Activated T-cell treated with anti-CD3 and anti-CD28 coated beads, Interleukin-2, amount 50 U/mL, for 72 hours (primary cell): Measurements from ENCODE around the gene LEFTY1. TPM values are rescaled to one million over a fixed set of nuclear protein-coding genes. Genes with fewer than 3 reads are reported as not detected.
A peak's percentile ranks its signal among the peaks of the same experiment; 100 is the strongest.

ENCODE experiments used
- ATAC-seq, 2 donors: fragments of 150-1000 bp; cut with Tn5 transposase; replicated peaks in 1 of 2; 2 replicates each; pipeline ENCODE4 v1.10.0; 2021; ENCODE audit warnings: moderate library complexity in 2 of 2, mild to moderate bottlenecking in 1 of 2
- DNase-seq, 2 donors: peaks; one replicate each; pipeline ENCODE4 v3.0.0; 2021 to 2022; ENCODE audit warnings: mixed read lengths in 1 of 2
- H3K27ac Mint-ChIP-seq: one replicate; pipeline ENCODE4 v1.8.0; 2022; ENCODE audit warnings: mild to moderate bottlenecking, moderate library complexity, mixed read lengths
- H3K27me3 Mint-ChIP-seq: one replicate; pipeline ENCODE4 v1.8.0; 2022; ENCODE audit warnings: low read depth, mixed read lengths
- H3K36me3 Mint-ChIP-seq, 2 donors: one replicate each; pipeline ENCODE4 v1.8.0; 2022; ENCODE audit warnings: mixed read lengths in 2 of 2, mild to moderate bottlenecking in 1 of 2; ENCODE audit not compliant: insufficient read depth in 2 of 2
- H3K4me1 Mint-ChIP-seq: one replicate; pipeline ENCODE4 v1.8.0; 2022; ENCODE audit warnings: low read depth, mixed read lengths
- H3K4me3 Mint-ChIP-seq, 2 donors: one replicate each; pipeline ENCODE4 v1.8.0; 2022; ENCODE audit warnings: mild to moderate bottlenecking in 2 of 2, mixed read lengths in 2 of 2, moderate library complexity in 2 of 2
- H3K9me3 Mint-ChIP-seq, 2 donors: one replicate each; pipeline ENCODE4 v1.8.0; 2022; ENCODE audit warnings: mixed read lengths in 2 of 2
- total RNA-seq, 2 donors: library from RNA; stranded (reverse); gene quantifications; one replicate each; pipeline ENCODE4 v1.2.3, GENCODE V29; 2022

The LEFTY1 gene
- total RNA-seq, 2 donors from 2014 or later: not detected

DNA sequence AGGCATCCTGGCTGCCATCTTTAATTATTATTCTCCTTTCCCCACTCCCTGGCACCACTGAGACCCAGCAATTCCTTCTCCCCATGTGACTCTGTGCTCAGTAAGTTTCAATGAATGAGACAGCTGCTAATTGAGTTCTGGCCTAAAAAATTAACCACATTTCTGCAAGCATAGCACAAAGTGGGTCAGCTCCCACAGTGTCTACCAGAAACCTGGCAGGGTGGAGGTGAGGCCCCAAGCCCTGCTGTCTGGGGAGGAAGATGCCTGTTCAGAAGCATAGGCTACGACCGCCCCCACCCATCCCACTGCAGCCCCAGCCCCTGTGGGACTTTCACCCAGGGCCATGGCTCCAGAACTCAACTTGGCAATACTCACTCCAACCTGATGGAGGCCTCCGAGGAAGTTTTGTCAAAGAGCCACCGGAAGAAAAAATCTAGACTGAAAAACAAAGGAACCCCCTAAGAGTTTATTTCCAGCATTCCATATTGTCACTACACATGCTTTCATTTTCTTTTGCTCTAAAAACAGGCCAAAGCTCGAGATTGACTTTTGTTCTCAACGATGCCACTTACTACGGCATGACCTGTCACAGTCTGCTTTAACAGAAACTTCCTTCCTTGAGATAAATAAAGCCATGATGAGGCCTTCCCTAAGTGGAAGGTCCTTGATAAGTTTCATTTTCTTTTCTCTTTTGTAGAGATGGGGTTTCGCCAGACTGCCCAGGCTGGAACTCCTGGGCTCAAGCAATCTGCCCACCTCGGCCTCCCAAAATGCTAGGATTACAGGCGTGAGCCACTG lies 33.2 kb downstream of the LEFTY1 start:
- Mint-ChIP-seq H3K27me3 (no peaks in the 10 kb centered on the region), H3K4me3 (no peak overlapping the region), H3K36me3 (peaks cover 2 to 11% of the 10 kb centered on the region in 2 donors), H3K9me3 (no peaks in the 10 kb centered on the region), H3K4me1 (peaks cover 17% of the 10 kb centered on the region), H3K27ac (no peak overlapping the region)
- ATAC-seq (no peak), DNase-seq (no peak)

DNA sequence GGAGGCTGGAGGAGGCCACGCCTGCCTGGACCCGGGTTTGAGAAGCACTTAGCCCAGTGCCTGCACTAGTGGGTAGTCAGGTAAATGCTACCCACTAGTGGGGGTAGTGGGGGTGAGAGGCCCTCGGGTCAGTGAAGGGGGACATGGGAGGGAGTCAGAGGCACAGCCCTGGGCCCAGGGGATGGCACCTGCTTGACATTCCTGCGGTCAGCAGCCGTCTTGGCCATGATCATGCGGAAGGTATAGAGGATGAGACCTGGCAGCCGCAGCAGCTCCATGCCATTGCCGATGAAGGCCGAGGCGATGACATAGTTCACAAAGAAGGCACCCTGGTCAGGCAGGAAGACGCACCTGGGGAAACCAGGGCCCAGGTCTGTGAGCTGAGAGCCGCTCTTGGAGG lies 35.5 kb downstream of the LEFTY1 start:
- Mint-ChIP-seq H3K27ac (no peak overlapping the region), H3K4me1 (peaks cover 29% of the 10 kb centered on the region), H3K36me3 (peaks cover 2 to 18% of the 10 kb centered on the region in 2 donors), H3K27me3 (no peaks in the 10 kb centered on the region), H3K4me3 (no peak overlapping the region), H3K9me3 (no peaks in the 10 kb centered on the region)
- ATAC-seq (no peak), DNase-seq (no peak)

DNA sequence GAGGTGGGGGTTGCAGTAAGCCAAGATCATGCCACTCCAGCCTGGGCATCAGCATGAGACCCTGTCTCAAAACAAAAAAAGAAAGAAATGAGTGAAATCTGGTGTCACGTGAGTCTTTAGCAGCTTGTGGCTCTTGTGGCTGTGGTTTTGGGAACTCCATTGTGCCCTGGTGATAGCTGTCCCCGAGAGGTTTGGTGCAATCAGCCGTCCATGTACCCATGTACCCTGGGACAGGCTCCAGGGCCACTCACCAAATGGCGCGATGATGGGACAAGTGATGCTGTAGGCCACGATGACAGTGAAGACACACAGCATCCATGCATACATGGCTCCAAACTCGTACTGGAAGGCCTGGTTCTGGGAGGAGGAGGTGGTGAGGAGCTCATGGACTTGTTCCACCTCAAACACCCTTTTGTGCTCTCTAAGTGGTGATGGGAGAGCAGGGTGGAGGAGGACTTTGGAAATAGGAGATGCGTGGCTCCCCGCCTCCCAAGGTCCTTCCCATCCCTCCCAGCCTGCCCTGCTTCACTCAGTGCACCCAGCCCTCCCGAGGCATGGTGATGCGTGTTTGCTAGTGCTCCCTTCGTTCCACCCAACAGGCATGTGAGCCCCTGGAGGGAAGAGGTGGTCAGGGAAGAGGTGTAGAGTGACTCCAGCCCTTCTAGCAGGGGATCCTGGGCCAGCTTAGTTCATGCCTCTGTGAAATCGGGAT lies 36.4 kb downstream of the LEFTY1 start:
- H3K36me3 Mint-ChIP-seq: peaks cover 2 to 18% of the 10 kb centered on the region in 2 donors
- H3K4me3 Mint-ChIP-seq: no peak overlapping the region
- no peak for DNase-seq
- no peaks in the 10 kb centered on the region for H3K27me3 Mint-ChIP-seq
- H3K4me1 Mint-ChIP-seq: peaks cover 36% of the 10 kb centered on the region
- H3K9me3 Mint-ChIP-seq: no peaks in the 10 kb centered on the region
- H3K27ac Mint-ChIP-seq: no peak overlapping the region
- no peak for ATAC-seq

DNA sequence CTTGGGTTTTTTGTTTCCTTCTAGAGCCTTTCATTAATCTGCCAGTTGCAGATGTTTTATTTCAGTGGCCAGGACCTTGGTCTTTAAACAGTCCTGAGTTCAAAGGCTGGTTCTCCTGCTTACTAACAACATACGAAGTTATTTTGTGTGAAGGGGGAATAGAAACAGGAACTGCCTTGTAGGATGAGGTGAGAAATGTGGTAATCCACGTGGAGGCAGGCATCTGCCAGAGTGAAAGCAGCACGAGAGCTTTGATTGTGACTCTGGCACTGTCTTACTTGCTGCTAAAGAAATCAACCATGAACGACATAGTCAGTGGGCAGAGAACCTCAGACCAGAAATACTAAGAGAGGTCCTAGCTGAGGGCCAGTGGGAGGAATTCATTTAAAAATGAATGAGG lies 37.1 kb downstream of the LEFTY1 start:
- H3K36me3 Mint-ChIP-seq: peaks cover 2 to 18% of the 10 kb centered on the region in 2 donors

DNA sequence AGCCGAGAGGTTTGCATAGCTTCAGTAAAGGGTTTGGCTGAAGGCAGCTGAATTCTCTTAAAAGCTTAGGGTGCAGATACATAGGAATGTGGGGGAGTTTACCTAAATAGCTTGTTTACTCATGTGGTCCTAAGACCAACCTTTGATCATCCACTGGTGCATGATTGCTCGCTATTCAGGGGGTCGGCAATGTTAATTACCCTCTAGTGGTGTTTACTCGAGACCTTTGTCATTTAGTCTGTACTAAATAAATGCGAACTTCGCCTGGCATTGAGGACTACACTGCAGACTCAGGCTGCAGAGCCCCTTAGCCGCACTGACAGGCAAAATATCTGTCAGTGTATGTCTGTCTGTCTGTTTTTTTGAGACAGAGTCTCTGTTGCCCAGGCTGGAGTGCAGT lies 38.6 kb downstream of the LEFTY1 start:
- DNase-seq: no peak
- H3K4me1 Mint-ChIP-seq: peaks cover 36% of the 10 kb centered on the region

More for the DNA sequence above, 37.1 kb downstream of the LEFTY1 start:
- no peak for DNase-seq
- H3K27me3 Mint-ChIP-seq: no peaks in the 10 kb centered on the region
- peak in 1 of 2 donors; percentile 34 for ATAC-seq
- no peaks in the 10 kb centered on the region for H3K9me3 Mint-ChIP-seq
- H3K4me3 Mint-ChIP-seq: no peak overlapping the region
- peak overlapping the region; percentile 66 for H3K27ac Mint-ChIP-seq
- H3K4me1 Mint-ChIP-seq: peaks cover 36% of the 10 kb centered on the region

DNA sequence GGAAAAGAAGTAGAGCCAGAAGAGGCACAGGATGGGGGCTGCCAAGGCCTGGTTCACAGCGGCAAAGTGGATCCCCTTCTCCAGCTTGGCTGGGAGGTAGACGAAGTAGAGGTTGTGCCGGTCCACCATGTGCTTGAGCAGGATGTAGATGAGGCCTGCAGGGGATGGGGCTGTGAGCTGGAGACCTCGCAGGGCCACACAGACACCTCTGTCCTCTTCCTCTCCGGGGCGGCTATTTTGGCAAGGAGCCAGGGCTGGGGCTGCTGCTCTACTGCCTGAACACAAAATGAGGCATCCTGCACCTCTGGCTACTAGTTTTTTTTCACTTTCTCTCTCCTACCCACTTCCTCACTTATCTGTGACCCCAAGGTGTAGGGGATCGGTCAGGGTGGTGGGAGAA lies 39.0 kb downstream of the LEFTY1 start:
- peaks cover 36% of the 10 kb centered on the region for H3K4me1 Mint-ChIP-seq
- no peaks in the 10 kb centered on the region for H3K27me3 Mint-ChIP-seq
- H3K27ac Mint-ChIP-seq: peak overlapping the region; percentile 58
- no peak overlapping the region for H3K4me3 Mint-ChIP-seq
- DNase-seq (peak in 1 of 2 donors; percentile 27), ATAC-seq (peak in 1 of 2 donors; percentile 47)
- no peaks in the 10 kb centered on the region for H3K9me3 Mint-ChIP-seq
- peaks cover 2 to 16% of the 10 kb centered on the region in 2 donors for H3K36me3 Mint-ChIP-seq

More for the DNA sequence above, 38.6 kb downstream of the LEFTY1 start:
- H3K4me3 Mint-ChIP-seq: no peak overlapping the region
- H3K36me3 Mint-ChIP-seq: peaks cover 2 to 16% of the 10 kb centered on the region in 2 donors
- ATAC-seq: no peak
- H3K9me3 Mint-ChIP-seq: no peaks in the 10 kb centered on the region
- H3K27ac Mint-ChIP-seq: no peak overlapping the region
- no peaks in the 10 kb centered on the region for H3K27me3 Mint-ChIP-seq

DNA sequence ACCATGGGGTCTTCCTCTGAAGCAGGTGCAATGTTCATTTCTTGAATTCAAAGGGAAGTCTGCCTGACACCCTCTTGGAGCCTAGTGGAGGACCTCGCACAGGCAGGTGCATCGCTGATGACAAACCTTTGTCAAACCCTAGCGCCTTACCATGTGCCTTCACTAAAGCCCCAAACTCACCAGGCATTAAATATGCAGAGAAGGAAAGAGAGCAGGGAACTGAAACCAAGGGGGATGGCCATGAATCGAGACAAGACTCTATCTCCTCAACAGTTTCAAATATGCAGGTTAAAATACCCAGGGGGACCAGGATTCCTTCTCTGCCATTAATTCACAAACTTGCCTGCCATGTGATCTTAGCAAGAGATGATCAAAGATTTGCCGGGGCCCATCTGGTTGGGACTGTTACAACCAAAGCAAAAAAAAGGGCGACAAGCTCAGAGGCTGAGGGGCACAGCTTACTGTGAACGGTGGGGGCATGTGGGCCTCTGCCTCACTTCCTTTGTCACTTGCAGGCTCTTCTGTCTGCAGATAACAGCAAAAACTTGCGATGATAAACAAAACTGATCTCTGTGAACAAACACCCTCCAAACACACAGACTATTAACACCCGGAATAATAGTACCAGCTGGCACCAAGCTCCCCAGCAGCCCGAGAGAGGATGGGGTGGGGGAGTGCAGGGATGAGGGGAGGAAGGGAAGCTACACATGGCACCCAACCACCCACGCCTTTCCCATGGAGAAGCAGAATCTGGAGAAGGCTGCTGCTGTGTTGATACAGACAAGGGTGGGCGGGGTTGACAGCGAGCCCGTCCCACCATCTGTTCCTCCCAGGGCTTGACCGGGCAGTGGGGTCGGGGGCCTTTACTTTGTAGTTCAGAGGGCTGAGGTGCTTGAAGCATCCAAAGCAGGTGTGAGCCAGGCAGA lies 40.7 kb downstream of the LEFTY1 start:
- Mint-ChIP-seq H3K27me3 (no peaks in the 10 kb centered on the region), H3K4me1 (peaks cover 36% of the 10 kb centered on the region), H3K27ac (peak overlapping the region; percentile 66), H3K9me3 (no peaks in the 10 kb centered on the region), H3K4me3 (peak overlapping the region; percentile 13 to 57), H3K36me3 (peaks cover 2 to 16% of the 10 kb centered on the region in 2 donors)
- DNase-seq: no peak
- peak; percentile 36 to 45 for ATAC-seq

DNA sequence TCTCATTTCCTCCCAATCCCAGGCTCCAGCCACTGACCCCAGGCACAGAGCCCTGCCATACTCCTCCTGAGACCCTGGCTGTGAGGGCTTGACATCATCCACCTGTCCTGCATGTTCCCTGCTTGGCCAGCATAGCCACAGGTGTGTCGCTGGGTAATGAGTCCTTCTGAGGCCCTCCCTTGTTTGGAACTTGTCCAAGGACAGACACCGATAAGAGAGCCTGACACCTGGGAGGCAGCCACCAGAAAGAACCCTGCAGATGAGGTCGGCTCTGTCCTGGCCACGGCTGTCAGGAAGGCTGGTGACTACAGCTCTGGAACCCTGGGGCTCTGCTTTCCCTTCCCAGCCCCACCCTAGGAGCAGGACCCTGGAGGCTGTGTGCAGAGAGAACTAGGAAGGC lies 41.3 kb downstream of the LEFTY1 start:
- H3K9me3 Mint-ChIP-seq: no peaks in the 10 kb centered on the region
- peaks cover 2 to 16% of the 10 kb centered on the region in 2 donors for H3K36me3 Mint-ChIP-seq
- H3K4me3 Mint-ChIP-seq: no peak overlapping the region
- H3K27ac Mint-ChIP-seq: peak overlapping the region; percentile 6
- no peaks in the 10 kb centered on the region for H3K27me3 Mint-ChIP-seq
- DNase-seq (no peak), ATAC-seq (no peak)
- H3K4me1 Mint-ChIP-seq: peaks cover 33% of the 10 kb centered on the region

DNA sequence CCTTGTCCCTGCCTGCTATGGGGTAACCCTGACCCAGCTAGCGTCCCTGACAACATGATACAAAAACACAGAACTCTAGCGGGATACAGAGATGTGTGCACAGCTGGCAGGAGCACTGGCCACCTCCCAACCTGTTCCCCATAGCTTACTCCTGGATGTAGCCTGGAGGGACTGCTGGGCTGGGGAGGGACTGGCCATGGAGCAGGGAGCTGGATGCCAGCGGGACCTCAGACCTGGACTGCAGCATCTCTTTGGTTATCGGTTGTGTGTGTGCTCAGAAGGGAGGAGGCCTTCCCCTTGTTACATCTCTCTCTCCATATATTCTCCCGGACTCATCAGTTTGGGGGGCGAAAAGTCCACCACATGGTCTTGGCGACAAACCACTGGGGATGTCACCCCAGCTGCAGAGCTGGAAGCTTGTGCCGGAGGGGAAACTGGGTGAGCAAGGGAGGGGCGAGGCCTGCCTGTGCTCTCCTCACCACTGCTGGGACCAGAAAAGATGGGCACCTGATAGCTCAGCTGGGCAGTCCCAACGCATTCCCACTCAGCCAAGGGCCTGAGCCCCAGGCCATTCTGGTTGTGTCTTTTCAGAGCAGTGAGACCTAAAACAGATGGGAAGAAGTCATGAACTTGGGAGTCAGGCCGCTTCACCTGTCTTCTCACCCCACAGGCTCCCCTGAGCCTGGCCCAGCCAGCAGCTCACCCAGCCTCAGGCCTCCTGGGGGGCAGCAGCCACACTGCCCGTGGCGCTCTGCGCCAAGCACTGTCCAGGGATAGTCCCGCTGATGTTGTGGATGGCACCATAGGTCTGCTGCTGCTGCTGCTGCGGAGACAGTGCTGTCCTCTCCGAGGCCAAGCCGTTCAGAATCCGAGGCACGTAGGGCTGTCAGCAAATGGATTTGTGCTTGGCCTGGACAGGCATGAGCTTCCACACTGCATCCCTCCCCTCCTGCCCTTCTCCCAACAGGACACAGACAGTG lies 42.3 kb downstream of the LEFTY1 start:
- ATAC-seq (no peak), DNase-seq (no peak)
- Mint-ChIP-seq H3K36me3 (peaks cover 0 to 9% of the 10 kb centered on the region in 2 donors), H3K9me3 (no peaks in the 10 kb centered on the region), H3K27me3 (no peaks in the 10 kb centered on the region), H3K4me3 (no peak overlapping the region), H3K4me1 (peaks cover 23% of the 10 kb centered on the region), H3K27ac (no peak overlapping the region)

DNA sequence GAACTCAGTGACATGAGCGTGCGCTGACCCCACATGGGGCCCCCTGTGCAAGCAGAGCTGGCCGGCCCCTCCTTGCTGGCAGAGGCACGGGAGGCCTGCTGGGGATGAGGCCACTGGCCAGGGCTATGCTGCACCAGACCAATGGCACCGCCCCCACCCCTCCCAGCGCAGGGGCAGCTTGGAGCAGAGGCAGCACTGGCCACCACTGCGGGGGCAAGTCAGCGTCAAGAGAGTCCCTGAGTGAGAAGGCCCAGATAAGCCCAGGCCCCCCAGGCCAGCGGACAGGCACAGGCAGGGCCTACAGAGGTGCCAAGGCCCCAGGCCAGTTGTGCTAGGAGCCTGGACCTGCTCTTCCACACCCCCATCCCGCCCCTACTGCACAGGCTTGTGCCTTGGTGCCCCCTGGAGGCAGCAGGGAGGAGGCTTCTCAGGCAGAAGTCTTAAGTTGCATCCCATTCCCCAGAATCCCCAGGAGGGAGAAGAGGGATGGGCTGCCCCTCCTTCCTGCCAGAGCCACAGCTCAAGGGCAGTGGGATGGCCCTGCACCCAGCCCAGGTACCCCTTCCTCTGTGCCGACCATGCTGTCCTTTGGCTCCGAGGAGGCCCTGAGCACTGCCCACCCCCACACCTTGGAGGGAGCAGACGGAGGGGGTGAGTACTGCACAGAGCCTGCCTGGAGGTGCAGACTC lies 43.2 kb downstream of the LEFTY1 start:
- peaks cover 26% of the 10 kb centered on the region for H3K4me1 Mint-ChIP-seq
- no peaks in the 10 kb centered on the region for H3K9me3 Mint-ChIP-seq
- H3K4me3 Mint-ChIP-seq: no peak overlapping the region
- peak in 1 of 2 donors; percentile 33 for DNase-seq
- no peak for ATAC-seq
- peaks cover 0 to 6% of the 10 kb centered on the region in 2 donors for H3K36me3 Mint-ChIP-seq
- no peak overlapping the region for H3K27ac Mint-ChIP-seq
- H3K27me3 Mint-ChIP-seq: no peaks in the 10 kb centered on the region

DNA sequence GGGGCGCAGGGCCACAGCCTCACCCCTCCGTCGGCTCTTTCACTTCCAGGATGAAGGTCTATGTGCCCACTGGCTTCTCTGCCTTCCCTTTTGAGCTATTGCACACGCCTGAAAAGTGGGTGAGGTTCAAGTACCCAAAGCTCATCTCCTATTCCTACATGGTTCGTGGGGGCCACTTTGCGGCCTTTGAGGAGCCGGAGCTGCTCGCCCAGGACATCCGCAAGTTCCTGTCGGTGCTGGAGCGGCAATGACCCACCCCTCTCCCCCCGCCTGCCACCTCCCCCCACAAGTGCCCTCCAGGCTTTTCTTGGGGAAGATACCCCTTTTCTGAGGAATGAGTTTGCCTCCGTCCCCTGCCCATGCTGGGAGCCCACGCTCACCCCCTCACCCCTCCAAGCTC lies 43.8 kb downstream of the LEFTY1 start:
- Mint-ChIP-seq H3K27me3 (no peaks in the 10 kb centered on the region), H3K36me3 (peaks cover 0 to 5% of the 10 kb centered on the region in 2 donors), H3K4me1 (peaks cover 27% of the 10 kb centered on the region), H3K4me3 (no peak overlapping the region), H3K9me3 (no peaks in the 10 kb centered on the region), H3K27ac (no peak overlapping the region)
- ATAC-seq (no peak), DNase-seq (no peak)
